ENCODE measurements around the gene KCNH6.

The KCNH6 gene

DNA sequence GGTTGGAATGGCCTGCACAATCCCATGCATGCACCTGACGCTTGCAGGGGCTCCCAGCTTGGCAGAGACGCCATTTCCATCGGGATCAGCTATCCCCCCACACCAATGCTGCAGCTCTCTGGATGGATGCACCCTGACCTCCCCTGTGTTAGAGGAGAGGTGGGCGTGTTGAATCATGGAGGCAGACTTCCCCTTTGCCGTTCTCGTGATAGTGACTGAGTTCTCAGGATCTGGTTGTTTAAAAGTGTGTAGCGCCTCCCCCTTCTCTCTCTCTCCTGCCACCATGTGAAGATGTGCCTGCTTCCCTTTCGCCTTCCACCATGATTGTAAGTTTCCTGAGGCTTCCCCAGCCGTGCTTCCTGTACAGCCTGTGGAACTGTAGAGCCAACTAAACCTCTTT is 17.8 kb upstream of the KCNH6 start:
- H3K36me3 ChIP-seq (ENCODE audit: control insufficient read depth in 2 of 2, insufficient read depth in 1 of 2, low read length in 2 of 2): no peaks in the 10 kb centered on the region
- ChIA-PET CTCF (interaction anchor here (0.6 kb wide), 1 partner anchor 521 kb away, joined by 3 read pairs; no protein-coding TSS in a partner anchor), POLR2A (no interaction called here)
- H3K4me1 ChIP-seq (ENCODE audit: control insufficient read depth, insufficient read depth, low read length): no peaks in the 10 kb centered on the region
- TF ChIP-seq, protein P1, sequence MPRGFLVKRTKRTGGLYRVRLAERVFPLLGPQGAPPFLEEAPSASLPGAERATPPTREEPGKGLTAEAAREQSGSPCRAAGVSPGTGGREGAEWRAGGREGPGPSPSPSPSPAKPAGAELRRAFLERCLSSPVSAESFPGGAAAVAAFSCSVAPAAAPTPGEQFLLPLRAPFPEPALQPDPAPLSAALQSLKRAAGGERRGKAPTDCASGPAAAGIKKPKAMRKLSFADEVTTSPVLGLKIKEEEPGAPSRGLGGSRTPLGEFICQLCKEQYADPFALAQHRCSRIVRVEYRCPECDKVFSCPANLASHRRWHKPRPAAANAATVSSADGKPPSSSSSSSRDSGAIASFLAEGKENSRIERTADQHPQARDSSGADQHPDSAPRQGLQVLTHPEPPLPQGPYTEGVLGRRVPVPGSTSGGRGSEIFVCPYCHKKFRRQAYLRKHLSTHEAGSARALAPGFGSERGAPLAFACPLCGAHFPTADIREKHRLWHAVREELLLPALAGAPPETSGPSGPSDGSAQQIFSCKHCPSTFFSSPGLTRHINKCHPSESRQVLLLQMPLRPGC (tag by site-specific recombination; IDR thresholded peaks at IDR 0.05): no peak
- H3K4me3 ChIP-seq (ENCODE audit: low read depth, low read length): no peak overlapping the region
- H3K9me3 ChIP-seq (ENCODE audit: control insufficient read depth, insufficient read depth, low read depth, low read length): no peaks in the 10 kb centered on the region
- H3K27ac ChIP-seq (ENCODE audit: extremely low read depth, low read depth, low read length): no peak overlapping the region

DNA sequence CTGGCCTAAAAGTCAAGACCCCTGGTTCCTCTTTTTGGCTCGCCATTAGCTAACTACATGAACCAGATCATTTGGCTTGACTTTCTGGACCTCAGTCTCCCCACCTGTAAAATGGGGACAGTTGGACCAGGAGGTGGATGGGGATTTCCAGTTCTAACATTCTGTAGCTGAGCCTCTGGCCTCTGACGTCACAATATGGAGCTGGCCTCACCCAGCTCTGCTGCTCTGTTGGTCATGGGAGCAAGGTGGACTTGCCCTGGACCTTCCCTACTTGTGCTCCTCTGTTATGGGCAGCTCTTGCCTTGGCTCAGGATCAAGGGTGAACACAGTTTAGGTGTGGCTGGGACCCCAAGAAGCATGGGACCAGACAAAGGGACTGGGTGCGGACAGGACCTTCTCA is 16.5 kb upstream of the KCNH6 start:
- CTCF ChIA-PET: no interaction called here
- POLR2A ChIA-PET: interaction anchor here (0.8 kb wide), 1 partner anchor 26 kb away, joined by 3 read pairs; no protein-coding TSS in a partner anchor
- Histone ChIP-seq H3K4me3 (ENCODE audit: low read depth, low read length) (no peak overlapping the region), H3K27ac (ENCODE audit: extremely low read depth, low read depth, low read length) (no peak overlapping the region), H3K36me3 (ENCODE audit: control insufficient read depth in 2 of 2, insufficient read depth in 1 of 2, low read length in 2 of 2) (no peaks in the 10 kb centered on the region), H3K9me3 (ENCODE audit: control insufficient read depth, insufficient read depth, low read depth, low read length) (no peaks in the 10 kb centered on the region), H3K4me1 (ENCODE audit: control insufficient read depth, insufficient read depth, low read length) (no peaks in the 10 kb centered on the region)
- TF ChIP-seq, protein P2, sequence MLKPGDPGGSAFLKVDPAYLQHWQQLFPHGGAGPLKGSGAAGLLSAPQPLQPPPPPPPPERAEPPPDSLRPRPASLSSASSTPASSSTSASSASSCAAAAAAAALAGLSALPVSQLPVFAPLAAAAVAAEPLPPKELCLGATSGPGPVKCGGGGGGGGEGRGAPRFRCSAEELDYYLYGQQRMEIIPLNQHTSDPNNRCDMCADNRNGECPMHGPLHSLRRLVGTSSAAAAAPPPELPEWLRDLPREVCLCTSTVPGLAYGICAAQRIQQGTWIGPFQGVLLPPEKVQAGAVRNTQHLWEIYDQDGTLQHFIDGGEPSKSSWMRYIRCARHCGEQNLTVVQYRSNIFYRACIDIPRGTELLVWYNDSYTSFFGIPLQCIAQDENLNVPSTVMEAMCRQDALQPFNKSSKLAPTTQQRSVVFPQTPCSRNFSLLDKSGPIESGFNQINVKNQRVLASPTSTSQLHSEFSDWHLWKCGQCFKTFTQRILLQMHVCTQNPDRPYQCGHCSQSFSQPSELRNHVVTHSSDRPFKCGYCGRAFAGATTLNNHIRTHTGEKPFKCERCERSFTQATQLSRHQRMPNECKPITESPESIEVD (tag by site-specific recombination; IDR thresholded peaks at IDR 0.05): no peak
- TF ChIP-seq ZNF548 (tag by site-specific recombination; IDR thresholded peaks at IDR 0.05): no peak
- no peak for TF ChIP-seq ZNF76 (tag by site-specific recombination; IDR thresholded peaks at IDR 0.05; ENCODE audit: borderline replicate concordance, low read depth)
- no peak for TF ChIP-seq ZNF626 (tag by site-specific recombination; IDR thresholded peaks at IDR 0.05)
- TF ChIP-seq ZNF10 (tag by site-specific recombination; IDR thresholded peaks at IDR 0.05): no peak
- TF ChIP-seq, protein P3, sequence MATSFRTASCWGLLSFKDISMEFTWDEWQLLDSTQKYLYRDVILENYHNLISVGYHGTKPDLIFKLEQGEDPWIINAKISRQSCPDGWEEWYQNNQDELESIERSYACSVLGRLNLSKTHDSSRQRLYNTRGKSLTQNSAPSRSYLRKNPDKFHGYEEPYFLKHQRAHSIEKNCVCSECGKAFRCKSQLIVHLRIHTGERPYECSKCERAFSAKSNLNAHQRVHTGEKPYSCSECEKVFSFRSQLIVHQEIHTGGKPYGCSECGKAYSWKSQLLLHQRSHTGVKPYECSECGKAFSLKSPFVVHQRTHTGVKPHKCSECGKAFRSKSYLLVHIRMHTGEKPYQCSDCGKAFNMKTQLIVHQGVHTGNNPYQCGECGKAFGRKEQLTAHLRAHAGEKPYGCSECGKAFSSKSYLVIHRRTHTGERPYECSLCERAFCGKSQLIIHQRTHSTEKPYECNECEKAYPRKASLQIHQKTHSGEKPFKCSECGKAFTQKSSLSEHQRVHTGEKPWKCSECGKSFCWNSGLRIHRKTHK (tag by site-specific recombination; IDR thresholded peaks at IDR 0.05): no peak
- no peak for TF ChIP-seq MEIS1 (CRISPR knock-in tag; IDR thresholded peaks at IDR 0.05; ENCODE audit: borderline replicate concordance)
- TF ChIP-seq EGR2 (tag by site-specific recombination; IDR thresholded peaks at IDR 0.05; ENCODE audit: low read depth): no peak
- TF ChIP-seq BCL11B (tag by site-specific recombination; IDR thresholded peaks at IDR 0.05; ENCODE audit: low read depth): no peak
- TF ChIP-seq, protein P4, sequence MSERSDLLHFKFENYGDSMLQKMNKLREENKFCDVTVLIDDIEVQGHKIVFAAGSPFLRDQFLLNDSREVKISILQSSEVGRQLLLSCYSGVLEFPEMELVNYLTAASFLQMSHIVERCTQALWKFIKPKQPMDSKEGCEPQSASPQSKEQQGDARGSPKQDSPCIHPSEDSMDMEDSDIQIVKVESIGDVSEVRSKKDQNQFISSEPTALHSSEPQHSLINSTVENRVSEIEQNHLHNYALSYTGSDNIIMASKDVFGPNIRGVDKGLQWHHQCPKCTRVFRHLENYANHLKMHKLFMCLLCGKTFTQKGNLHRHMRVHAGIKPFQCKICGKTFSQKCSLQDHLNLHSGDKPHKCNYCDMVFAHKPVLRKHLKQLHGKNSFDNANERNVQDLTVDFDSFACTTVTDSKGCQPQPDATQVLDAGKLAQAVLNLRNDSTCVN (tag by site-specific recombination; optimal IDR thresholded peaks at IDR 0.05): no peak
- TF ChIP-seq, protein P5, sequence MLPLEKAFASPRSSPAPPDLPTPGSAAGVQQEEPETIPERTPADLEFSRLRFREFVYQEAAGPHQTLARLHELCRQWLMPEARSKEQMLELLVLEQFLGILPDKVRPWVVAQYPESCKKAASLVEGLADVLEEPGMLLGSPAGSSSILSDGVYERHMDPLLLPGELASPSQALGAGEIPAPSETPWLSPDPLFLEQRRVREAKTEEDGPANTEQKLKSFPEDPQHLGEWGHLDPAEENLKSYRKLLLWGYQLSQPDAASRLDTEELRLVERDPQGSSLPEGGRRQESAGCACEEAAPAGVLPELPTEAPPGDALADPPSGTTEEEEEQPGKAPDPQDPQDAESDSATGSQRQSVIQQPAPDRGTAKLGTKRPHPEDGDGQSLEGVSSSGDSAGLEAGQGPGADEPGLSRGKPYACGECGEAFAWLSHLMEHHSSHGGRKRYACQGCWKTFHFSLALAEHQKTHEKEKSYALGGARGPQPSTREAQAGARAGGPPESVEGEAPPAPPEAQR (tag by site-specific recombination; IDR thresholded peaks at IDR 0.05): no peak

DNA sequence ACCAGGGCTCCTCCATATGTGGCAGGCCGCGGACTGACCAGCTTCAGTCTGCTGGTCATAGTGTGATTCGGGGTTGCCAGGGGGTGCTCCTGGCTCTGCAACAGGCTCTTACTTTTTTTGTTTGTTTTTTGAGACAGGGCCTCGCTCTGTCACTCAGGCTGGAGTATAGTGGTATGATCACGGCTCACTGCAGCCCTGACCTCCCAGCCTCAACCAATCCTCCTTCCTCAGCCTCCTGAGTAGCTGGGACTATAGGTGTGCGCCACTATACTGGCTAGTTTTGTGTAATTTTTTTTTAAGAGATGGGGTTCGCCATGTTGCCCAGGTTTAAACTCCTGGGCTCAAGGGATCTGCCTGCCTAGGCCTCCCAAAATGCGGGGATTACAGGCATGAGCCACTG is 11.8 kb upstream of the KCNH6 start:
- Histone ChIP-seq H3K27ac (ENCODE audit: extremely low read depth, low read depth, low read length) (no peak overlapping the region), H3K9me3 (ENCODE audit: control insufficient read depth, insufficient read depth, low read depth, low read length) (no peaks in the 10 kb centered on the region), H3K36me3 (ENCODE audit: control insufficient read depth in 2 of 2, insufficient read depth in 1 of 2, low read length in 2 of 2) (no peaks in the 10 kb centered on the region), H3K4me1 (ENCODE audit: control insufficient read depth, insufficient read depth, low read length) (no peaks in the 10 kb centered on the region), H3K4me3 (ENCODE audit: low read depth, low read length) (no peak overlapping the region)
- ChIA-PET CTCF (interaction anchor here (0.6 to 2.1 kb wide), 3 partner anchors 31 to 86 kb away, joined by 3 to 4 read pairs (median 4); no protein-coding TSS in a partner anchor), POLR2A (no interaction called here)
- TF ChIP-seq, protein P6, sequence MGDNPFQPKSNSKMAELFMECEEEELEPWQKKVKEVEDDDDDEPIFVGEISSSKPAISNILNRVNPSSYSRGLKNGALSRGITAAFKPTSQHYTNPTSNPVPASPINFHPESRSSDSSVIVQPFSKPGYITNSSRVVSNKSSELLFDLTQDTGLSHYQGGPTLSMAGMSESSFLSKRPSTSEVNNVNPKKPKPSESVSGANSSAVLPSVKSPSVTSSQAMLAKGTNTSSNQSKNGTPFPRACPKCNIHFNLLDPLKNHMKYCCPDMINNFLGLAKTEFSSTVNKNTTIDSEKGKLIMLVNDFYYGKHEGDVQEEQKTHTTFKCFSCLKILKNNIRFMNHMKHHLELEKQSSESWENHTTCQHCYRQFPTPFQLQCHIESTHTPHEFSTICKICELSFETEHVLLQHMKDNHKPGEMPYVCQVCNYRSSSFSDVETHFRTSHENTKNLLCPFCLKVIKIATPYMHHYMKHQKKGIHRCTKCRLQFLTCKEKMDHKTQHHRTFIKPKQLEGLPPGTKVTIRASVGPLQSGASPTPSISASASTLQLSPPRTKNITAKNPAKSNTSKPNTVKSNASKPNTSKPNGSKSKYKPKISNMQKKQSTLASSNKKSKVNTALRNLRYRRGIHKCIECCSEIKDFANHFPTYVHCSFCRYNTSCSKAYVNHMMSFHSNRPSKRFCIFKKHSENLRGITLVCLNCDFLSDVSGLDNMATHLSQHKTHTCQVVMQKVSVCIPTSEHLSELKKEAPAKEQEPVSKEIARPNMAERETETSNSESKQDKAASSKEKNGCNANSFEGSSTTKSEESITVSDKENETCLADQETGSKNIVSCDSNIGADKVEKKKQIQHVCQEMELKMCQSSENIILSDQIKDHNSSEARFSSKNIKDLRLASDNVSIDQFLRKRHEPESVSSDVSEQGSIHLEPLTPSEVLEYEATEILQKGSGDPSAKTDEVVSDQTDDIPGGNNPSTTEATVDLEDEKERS (tag by site-specific recombination; IDR thresholded peaks at IDR 0.05): no peak
- TF ChIP-seq ZNF426 (tag by site-specific recombination; IDR thresholded peaks at IDR 0.05) (no peak), ZFP41 (tag by site-specific recombination; IDR thresholded peaks at IDR 0.05; ENCODE audit: borderline replicate concordance) (no peak), ZNF335 (tag by site-specific recombination; conservative IDR thresholded peaks at IDR 0.05) (no peak), ZNF654 (tag by site-specific recombination; IDR thresholded peaks at IDR 0.05; ENCODE audit: low read depth) (no peak), MYNN (tag by site-specific recombination; IDR thresholded peaks at IDR 0.05; ENCODE audit: borderline replicate concordance) (no peak)
- TF ChIP-seq, protein P7, sequence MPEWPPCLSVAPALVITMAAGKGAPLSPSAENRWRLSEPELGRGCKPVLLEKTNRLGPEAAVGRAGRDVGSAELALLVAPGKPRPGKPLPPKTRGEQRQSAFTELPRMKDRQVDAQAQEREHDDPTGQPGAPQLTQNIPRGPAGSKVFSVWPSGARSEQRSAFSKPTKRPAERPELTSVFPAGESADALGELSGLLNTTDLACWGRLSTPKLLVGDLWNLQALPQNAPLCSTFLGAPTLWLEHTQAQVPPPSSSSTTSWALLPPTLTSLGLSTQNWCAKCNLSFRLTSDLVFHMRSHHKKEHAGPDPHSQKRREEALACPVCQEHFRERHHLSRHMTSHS (tag by site-specific recombination; IDR thresholded peaks at IDR 0.05): no peak
